ENCODE results near the gene SSBP3. TPM values are rescaled to one million over a fixed set of nuclear protein-coding genes. Genes with fewer than 3 reads are reported as not detected.
A peak's percentile ranks its signal among the peaks of the same experiment; 100 is the strongest.

SSBP3 gene
- total RNA-seq, 4 donors from 2014 or later: 32.8 to 63.4 (median 47.4) TPM

DNA sequence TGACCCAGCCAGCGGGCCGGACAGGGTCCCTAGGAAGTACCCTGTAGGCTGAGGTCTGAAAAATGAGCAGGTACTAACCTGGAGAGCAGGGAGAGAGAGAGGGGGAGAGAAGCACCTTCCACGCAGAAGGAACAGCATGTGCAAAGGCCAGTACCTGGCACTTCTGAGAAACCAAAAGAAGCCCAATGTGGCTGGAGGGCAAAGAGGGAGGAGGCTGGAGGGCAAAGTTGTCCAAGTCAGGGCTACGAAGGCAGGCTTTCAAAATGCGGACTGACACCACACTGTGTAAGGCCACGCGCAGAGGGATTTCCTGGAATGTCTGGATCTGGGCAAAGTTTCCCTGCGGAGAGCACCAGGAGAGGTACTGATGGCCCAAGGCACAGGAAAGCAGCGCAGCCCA lies 64.4 kb downstream of the SSBP3 start:
- Histone ChIP-seq H3K4me3 (no peak overlapping the region), H3K27ac (replicated peaks in 1 of 4) (no peak overlapping the region), H3K9me3 (no peaks in the 10 kb centered on the region), H3K36me3 (no peaks in the 10 kb centered on the region), H3K4me1 (peaks cover 42 to 65% (median 58%) of the 10 kb centered on the region in 4 donors), H3K27me3 (no peaks in the 10 kb centered on the region)
- 95% methylated on average over 9 of the region's 9 CpGs for WGBS
- no peak for TF ChIP-seq POLR2A (IDR thresholded peaks at IDR 0.05; ENCODE audit: low read depth)
- no peak for TF ChIP-seq EP300 (IDR thresholded peaks at IDR 0.05)
- TF ChIP-seq, protein P1, sequence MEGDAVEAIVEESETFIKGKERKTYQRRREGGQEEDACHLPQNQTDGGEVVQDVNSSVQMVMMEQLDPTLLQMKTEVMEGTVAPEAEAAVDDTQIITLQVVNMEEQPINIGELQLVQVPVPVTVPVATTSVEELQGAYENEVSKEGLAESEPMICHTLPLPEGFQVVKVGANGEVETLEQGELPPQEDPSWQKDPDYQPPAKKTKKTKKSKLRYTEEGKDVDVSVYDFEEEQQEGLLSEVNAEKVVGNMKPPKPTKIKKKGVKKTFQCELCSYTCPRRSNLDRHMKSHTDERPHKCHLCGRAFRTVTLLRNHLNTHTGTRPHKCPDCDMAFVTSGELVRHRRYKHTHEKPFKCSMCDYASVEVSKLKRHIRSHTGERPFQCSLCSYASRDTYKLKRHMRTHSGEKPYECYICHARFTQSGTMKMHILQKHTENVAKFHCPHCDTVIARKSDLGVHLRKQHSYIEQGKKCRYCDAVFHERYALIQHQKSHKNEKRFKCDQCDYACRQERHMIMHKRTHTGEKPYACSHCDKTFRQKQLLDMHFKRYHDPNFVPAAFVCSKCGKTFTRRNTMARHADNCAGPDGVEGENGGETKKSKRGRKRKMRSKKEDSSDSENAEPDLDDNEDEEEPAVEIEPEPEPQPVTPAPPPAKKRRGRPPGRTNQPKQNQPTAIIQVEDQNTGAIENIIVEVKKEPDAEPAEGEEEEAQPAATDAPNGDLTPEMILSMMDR (IDR thresholded peaks at IDR 0.05): no peak
- TF ChIP-seq POLR2AphosphoS5 (IDR thresholded peaks at IDR 0.05): no peak
- intact Hi-C loops (cut with DNase I): no loop called here
- no peak for DNase-seq (ENCODE audit: extremely low spot score)

DNA sequence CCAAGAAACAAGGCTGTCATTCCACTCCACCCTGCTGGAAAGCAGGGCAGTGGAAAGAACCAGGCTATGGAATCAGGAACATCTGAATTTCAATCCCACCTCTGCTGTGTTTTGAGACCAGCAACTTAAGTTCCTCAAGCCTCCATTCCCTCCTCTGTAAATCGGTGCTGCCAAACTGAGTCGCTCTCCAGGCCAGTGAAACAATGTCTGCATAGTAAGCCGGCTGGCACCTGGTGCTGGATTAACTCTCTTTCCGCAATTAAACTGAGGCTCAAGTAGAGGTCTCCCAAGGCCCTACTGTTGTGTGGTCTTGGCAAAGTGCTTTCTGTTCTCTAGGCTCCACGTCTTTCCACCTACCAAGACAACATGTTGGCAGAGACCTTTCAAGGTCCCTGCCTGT lies 65.3 kb downstream of the SSBP3 start:
- Histone ChIP-seq H3K4me1 (peaks cover 51 to 74% (median 67%) of the 10 kb centered on the region in 4 donors), H3K27ac (replicated peaks in 1 of 4) (peak overlapping the region in 1 of 4 donors; percentile 14), H3K4me3 (no peak overlapping the region), H3K36me3 (no peaks in the 10 kb centered on the region), H3K9me3 (no peaks in the 10 kb centered on the region), H3K27me3 (no peaks in the 10 kb centered on the region)
- 92% methylated on average over 5 of the region's 5 CpGs for WGBS
- intact Hi-C loops (cut with DNase I): no loop called here
- no peak for DNase-seq (ENCODE audit: extremely low spot score)
- TF ChIP-seq POLR2A (IDR thresholded peaks at IDR 0.05; ENCODE audit: low read depth) (no peak), EP300 (IDR thresholded peaks at IDR 0.05) (no peak), POLR2AphosphoS5 (IDR thresholded peaks at IDR 0.05) (no peak)
- TF ChIP-seq, protein P1 (IDR thresholded peaks at IDR 0.05): no peak

- 81% methylated on average over 6 of the region's 6 CpGs for WGBS
Observed at GRCh38 chr1:54340434-54340833, 65.8 kb downstream of the SSBP3 start.

GRCh38 chr1:54339126-54339525 lies 67.1 kb downstream of the SSBP3 start:
- H3K27me3 ChIP-seq: no peaks in the 10 kb centered on the region
- no peak overlapping the region for H3K27ac ChIP-seq (replicated peaks in 1 of 4)
- 75% methylated on average over 2 of the region's 2 CpGs for WGBS
- intact Hi-C loops (cut with DNase I): loop anchor here (10.0 kb wide), 1 partner anchor 66 kb away; the partner anchor contains the start of gene SSBP3
- H3K4me3 ChIP-seq: no peak overlapping the region
- no peak for DNase-seq (ENCODE audit: extremely low spot score)
- no peak for TF ChIP-seq EP300 (IDR thresholded peaks at IDR 0.05)
- no peak for TF ChIP-seq POLR2A (IDR thresholded peaks at IDR 0.05; ENCODE audit: low read depth)
- TF ChIP-seq, protein P1 (IDR thresholded peaks at IDR 0.05): no peak
- TF ChIP-seq POLR2AphosphoS5 (IDR thresholded peaks at IDR 0.05): no peak
- H3K36me3 ChIP-seq: no peaks in the 10 kb centered on the region
- H3K9me3 ChIP-seq: no peaks in the 10 kb centered on the region
- peaks cover 68 to 92% (median 85%) of the 10 kb centered on the region in 4 donors for H3K4me1 ChIP-seq

More at GRCh38 chr1:54340434-54340833, 65.8 kb downstream of the SSBP3 start:
- H3K4me1 ChIP-seq: peaks cover 55 to 79% (median 72%) of the 10 kb centered on the region in 4 donors
- H3K36me3 ChIP-seq: no peaks in the 10 kb centered on the region
- TF ChIP-seq EP300 (IDR thresholded peaks at IDR 0.05) (no peak), POLR2A (IDR thresholded peaks at IDR 0.05; ENCODE audit: low read depth) (no peak), POLR2AphosphoS5 (IDR thresholded peaks at IDR 0.05) (no peak)
- TF ChIP-seq, protein P1 (IDR thresholded peaks at IDR 0.05): no peak
- intact Hi-C loops (cut with DNase I): no loop called here
- DNase-seq (ENCODE audit: extremely low spot score): no peak
- H3K27me3 ChIP-seq: no peaks in the 10 kb centered on the region
- H3K4me3 ChIP-seq: no peak overlapping the region
- no peaks in the 10 kb centered on the region for H3K9me3 ChIP-seq
- H3K27ac ChIP-seq (replicated peaks in 1 of 4): peak overlapping the region in 1 of 4 donors; percentile 14

GRCh38 chr1:54338464-54338863 lies 67.7 kb downstream of the SSBP3 start:
- WGBS: 78% methylated on average over 8 of the region's 8 CpGs
- no peak for DNase-seq (ENCODE audit: extremely low spot score)
- Histone ChIP-seq H3K27me3 (no peaks in the 10 kb centered on the region), H3K4me1 (peaks cover 75 to 96% (median 90%) of the 10 kb centered on the region in 4 donors), H3K4me3 (no peak overlapping the region), H3K27ac (replicated peaks in 1 of 4) (no peak overlapping the region), H3K9me3 (no peaks in the 10 kb centered on the region), H3K36me3 (no peaks in the 10 kb centered on the region)
- intact Hi-C loops (cut with DNase I): loop anchor here (10.0 kb wide), 1 partner anchor 66 kb away; the partner anchor contains the start of gene SSBP3
- TF ChIP-seq POLR2AphosphoS5 (IDR thresholded peaks at IDR 0.05): no peak
- TF ChIP-seq, protein P1 (IDR thresholded peaks at IDR 0.05): no peak
- no peak for TF ChIP-seq POLR2A (IDR thresholded peaks at IDR 0.05; ENCODE audit: low read depth)
- no peak for TF ChIP-seq EP300 (IDR thresholded peaks at IDR 0.05)
